OCI-LY7 (cell line): ENCODE measurements around the gene ADGRD1. TPM values are rescaled to one million over a fixed set of nuclear protein-coding genes. Genes with fewer than 3 reads are reported as not detected.

ENCODE experiments used
- BruUV-seq: library from RNA; stranded (reverse); fragments of 400-500 nt; replicated peaks from 2 replicates; lab custom pipeline; 2021; lab: Mats Ljungman, UMichigan
- CTCF ChIA-PET: fragments of 300-600 bp; sonication (Branson Sonifier 250); formaldehyde crosslinking; loops from one replicate; lab custom pipeline; 2022; ENCODE audit warnings: antibody characterized with exemption; ENCODE audit not compliant: unreplicated experiment; lab: Charles Lee
- POLR2A ChIA-PET: fragments of 300-600 bp; sonication (Branson Sonifier 250); formaldehyde crosslinking; loops from one replicate; lab custom pipeline; 2022; ENCODE audit warnings: antibody characterized with exemption; lab: Charles Lee
- DNase-seq: peaks from one replicate; pipeline ENCODE4 v3.0.0-alpha.2; 2015; ENCODE audit warnings: low spot score
- H2AFZ ChIP-seq: fragments of 200-600 bp; sonication (generic), shearing (Covaris generic); 2 replicates; pipeline ENCODE4 v1.6.1; 2014; ENCODE audit warnings: mild to moderate bottlenecking, antibody characterized with exemption, low read length, moderate library complexity
- H3K27ac ChIP-seq: fragments of 200-600 bp; sonication (generic); 2 replicates; pipeline ENCODE4 v1.5.1; 2014; ENCODE audit warnings: mixed run types, low read depth, mild to moderate bottlenecking, moderate library complexity, low read length, inconsistent platforms; ENCODE audit not compliant: poor library complexity, severe bottlenecking
- H3K36me3 ChIP-seq: fragments of 200-600 bp; sonication (generic); 2 replicates; pipeline ENCODE4 v1.6.1; 2014; ENCODE audit warnings: mild to moderate bottlenecking, antibody characterized with exemption, low read length, moderate library complexity, mixed read lengths; ENCODE audit not compliant: insufficient read depth
- H3K4me1 ChIP-seq: fragments of 200-600 bp; sonication (generic); 2 replicates; pipeline ENCODE4 v1.5.1; 2014; ENCODE audit warnings: mild to moderate bottlenecking, low read length; ENCODE audit not compliant: insufficient read depth, poor library complexity, severe bottlenecking
- H3K4me2 ChIP-seq: fragments of 200-600 bp; sonication (generic); 2 replicates; pipeline ENCODE4 v1.6.1; 2014; ENCODE audit warnings: mild to moderate bottlenecking, low read length
- H3K4me3 ChIP-seq: fragments of 200-600 bp; sonication (generic); 2 replicates; pipeline ENCODE4 v1.5.1; 2014; ENCODE audit warnings: mild to moderate bottlenecking, low read depth, low read length; ENCODE audit not compliant: poor library complexity, severe bottlenecking
- H3K79me2 ChIP-seq: fragments of 200-600 bp; sonication (generic); 2 replicates; pipeline ENCODE4 v1.6.1; 2016; ENCODE audit warnings: low read depth, mild to moderate bottlenecking, low read length, moderate library complexity, mixed read lengths; ENCODE audit not compliant: insufficient read depth
- H3K9me2 ChIP-seq: fragments of 200-600 bp; sonication (generic); 2 replicates; pipeline ENCODE4 v1.6.1; 2016; ENCODE audit warnings: mild to moderate bottlenecking, low read length, mixed read lengths; ENCODE audit not compliant: insufficient read depth
- H3K9me3 ChIP-seq: fragments of 200-600 bp; sonication (generic); 2 replicates; pipeline ENCODE4 v1.6.1; 2014; ENCODE audit warnings: mild to moderate bottlenecking, mixed run types, low read length, mixed read lengths
- H4K20me1 ChIP-seq: fragments of 200-600 bp; sonication (generic); 2 replicates; pipeline ENCODE4 v1.6.1; 2014; ENCODE audit warnings: mild to moderate bottlenecking, antibody characterized with exemption, low read length, moderate library complexity, mixed read lengths; ENCODE audit not compliant: insufficient read depth
- EZH2phosphoT487 ChIP-seq: fragments of 200-600 bp; sonication (generic); IDR thresholded peaks from 2 replicates; pipeline ENCODE4 v1.6.1; 2018; ENCODE audit warnings: low read depth, borderline replicate concordance, mild to moderate bottlenecking, mixed run types, antibody characterized with exemption, low read length, moderate library complexity, mixed read lengths
- intact Hi-C: fragments of 100-400 bp; cut with micrococcal nuclease; formaldehyde crosslinking; loops from one replicate; pipeline ENCODE4 v1.10.0; 2022; ENCODE audit not compliant: unreplicated experiment
- total RNA-seq, 2 experiments: library from RNA; depleted of rRNA in 1 of 2; stranded (reverse); fragments of >200 nt in 1 of 2; shearing (Covaris generic) in 1 of 2; gene quantifications; 2 replicates each; pipeline ENCODE4 v1.2.3, GENCODE V29; 2014 to 2022
- TF ChIP-seq, protein P1 (sequence below): fragments of 200-600 bp; sonication (generic); conservative IDR thresholded peaks from 2 replicates; pipeline ENCODE4 v1.5.1; 2014; ENCODE audit warnings: mild to moderate bottlenecking, antibody characterized with exemption, low read length, moderate library complexity, mixed read lengths

Gene ADGRD1
- total RNA-seq, 2 experiments from 2014 or later, result 1.0 to 1.7 TPM

DNA sequence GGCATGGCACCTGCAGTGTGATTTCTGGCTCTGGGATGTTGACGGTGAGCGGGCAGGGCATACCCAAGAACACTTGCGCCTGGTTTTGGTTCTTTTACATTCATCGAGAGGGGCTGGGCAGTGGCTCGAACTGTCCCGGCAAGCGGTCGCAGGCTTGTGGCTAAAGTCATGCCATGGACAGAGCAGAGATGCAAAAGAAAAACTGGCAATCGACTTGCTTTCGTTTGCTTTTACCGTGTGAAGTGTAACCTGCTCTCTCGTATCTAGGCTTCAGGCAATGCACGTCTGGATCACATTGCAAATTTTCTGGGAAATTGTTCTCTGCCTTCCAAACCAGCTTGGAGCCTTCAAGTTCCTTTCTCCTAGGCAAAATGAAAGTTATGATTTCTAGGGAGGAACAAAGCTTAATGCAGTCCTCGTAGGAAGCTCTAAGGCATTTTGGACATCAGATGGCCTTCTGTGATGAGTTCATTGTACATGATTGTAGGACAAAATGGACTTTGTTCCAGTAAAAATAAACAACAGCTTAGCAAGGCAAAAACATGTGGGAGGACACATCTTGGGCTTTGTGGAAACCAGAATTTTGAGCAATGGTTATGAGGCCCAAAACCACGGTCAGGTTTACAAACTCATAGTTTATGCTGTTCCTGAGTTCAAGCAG, 18.3 kb downstream of the ADGRD1 start:
- DNase-seq, result no peak
- no peak overlapping the region for H2AFZ ChIP-seq
- H3K36me3 ChIP-seq, result no peaks in the 10 kb centered on the region
- TF ChIP-seq EZH2phosphoT487, result no peak
- TF ChIP-seq, protein P1, sequence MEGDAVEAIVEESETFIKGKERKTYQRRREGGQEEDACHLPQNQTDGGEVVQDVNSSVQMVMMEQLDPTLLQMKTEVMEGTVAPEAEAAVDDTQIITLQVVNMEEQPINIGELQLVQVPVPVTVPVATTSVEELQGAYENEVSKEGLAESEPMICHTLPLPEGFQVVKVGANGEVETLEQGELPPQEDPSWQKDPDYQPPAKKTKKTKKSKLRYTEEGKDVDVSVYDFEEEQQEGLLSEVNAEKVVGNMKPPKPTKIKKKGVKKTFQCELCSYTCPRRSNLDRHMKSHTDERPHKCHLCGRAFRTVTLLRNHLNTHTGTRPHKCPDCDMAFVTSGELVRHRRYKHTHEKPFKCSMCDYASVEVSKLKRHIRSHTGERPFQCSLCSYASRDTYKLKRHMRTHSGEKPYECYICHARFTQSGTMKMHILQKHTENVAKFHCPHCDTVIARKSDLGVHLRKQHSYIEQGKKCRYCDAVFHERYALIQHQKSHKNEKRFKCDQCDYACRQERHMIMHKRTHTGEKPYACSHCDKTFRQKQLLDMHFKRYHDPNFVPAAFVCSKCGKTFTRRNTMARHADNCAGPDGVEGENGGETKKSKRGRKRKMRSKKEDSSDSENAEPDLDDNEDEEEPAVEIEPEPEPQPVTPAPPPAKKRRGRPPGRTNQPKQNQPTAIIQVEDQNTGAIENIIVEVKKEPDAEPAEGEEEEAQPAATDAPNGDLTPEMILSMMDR, result no peak
- H3K4me3 ChIP-seq, result no peak overlapping the region
- H3K9me3 ChIP-seq, result peaks cover 4% of the 10 kb centered on the region; the same call in 1 of the 2 replicates
- no peaks in the 10 kb centered on the region for H4K20me1 ChIP-seq
- H3K79me2 ChIP-seq, result no peaks in the 10 kb centered on the region
- H3K9me2 ChIP-seq, result no peaks in the 10 kb centered on the region
- ChIA-PET POLR2A (no interaction called here), CTCF (no interaction called here)
- H3K27ac ChIP-seq, result no peak overlapping the region
- intact Hi-C loops, result no loop called here
- no peak overlapping the region for H3K4me2 ChIP-seq
- no TSS peak for BruUV-seq
- H3K4me1 ChIP-seq, result peaks cover 40% of the 10 kb centered on the region

DNA sequence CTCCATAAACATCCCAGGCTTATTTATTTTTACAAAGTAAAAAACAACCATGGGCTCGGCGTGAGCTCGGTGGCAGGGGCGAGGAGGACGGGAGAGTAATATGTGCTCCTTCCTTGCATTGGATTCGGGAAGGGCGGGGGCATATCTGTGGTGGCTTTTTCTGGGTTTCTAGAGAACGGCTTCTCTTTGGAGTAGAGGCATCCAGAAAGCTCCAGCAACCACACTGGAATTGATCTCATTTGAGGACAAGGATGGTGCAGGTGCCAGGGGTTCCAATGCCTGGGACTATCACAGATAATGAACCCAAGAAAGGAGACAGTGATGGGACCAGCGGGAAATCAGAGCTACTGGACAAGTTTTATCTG, 18.9 kb downstream of the ADGRD1 start:
- BruUV-seq, result no TSS peak
- TF ChIP-seq, protein P1, result no peak
- no peak for TF ChIP-seq EZH2phosphoT487
- Histone ChIP-seq H4K20me1 (no peaks in the 10 kb centered on the region), H3K79me2 (no peaks in the 10 kb centered on the region), H2AFZ (no peak overlapping the region), H3K9me2 (no peaks in the 10 kb centered on the region), H3K4me1 (peaks cover 45% of the 10 kb centered on the region), H3K4me3 (no peak overlapping the region), H3K36me3 (no peaks in the 10 kb centered on the region), H3K27ac (no peak overlapping the region), H3K4me2 (no peak overlapping the region), H3K9me3 (peaks cover 4% of the 10 kb centered on the region; the same call in 1 of the 2 replicates)
- POLR2A ChIA-PET, result interaction anchor here (1.0 kb wide), 1 partner anchor 19 kb away, joined by 3 read pairs; no protein-coding TSS in a partner anchor
- CTCF ChIA-PET, result no interaction called here
- DNase-seq, result no peak
- intact Hi-C loops, result no loop called here

DNA sequence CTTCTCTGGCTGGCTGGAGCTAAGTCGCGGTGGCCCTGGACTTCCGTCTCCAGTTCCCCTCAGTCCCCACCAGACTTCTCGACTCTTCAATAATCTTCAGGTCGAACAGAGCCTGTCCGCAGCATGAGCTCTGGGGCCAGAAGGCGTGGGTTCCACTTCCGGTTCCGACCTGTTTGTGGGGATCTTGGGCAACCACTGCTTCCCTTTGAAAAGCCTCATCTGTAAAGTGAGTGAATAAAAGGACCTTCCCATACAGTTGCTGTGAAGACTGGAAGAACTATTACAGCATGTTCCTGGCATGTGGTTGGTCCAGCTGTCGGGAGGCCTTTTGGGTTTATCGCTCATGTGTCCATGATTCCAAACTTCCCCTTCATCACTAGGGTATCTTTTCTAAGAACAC, 19.4 kb downstream of the ADGRD1 start:
- no peak overlapping the region for H2AFZ ChIP-seq
- H3K27ac ChIP-seq, result no peak overlapping the region
- H3K79me2 ChIP-seq, result 0 out of 2 replicates have a peak, but pooled peaks cover 3% of the 10 kb centered on the region
- no peaks in the 10 kb centered on the region for H3K9me2 ChIP-seq
- no peak overlapping the region for H3K4me2 ChIP-seq
- no peak overlapping the region for H3K4me3 ChIP-seq
- H4K20me1 ChIP-seq, result no peaks in the 10 kb centered on the region
- TF ChIP-seq EZH2phosphoT487, result no peak
- TF ChIP-seq, protein P1, result no peak
- peaks cover 4% of the 10 kb centered on the region; the same call in 1 of the 2 replicates for H3K9me3 ChIP-seq
- no peaks in the 10 kb centered on the region for H3K36me3 ChIP-seq
- CTCF ChIA-PET, result no interaction called here
- BruUV-seq, result no TSS peak
- intact Hi-C loops, result no loop called here
- peaks cover 51% of the 10 kb centered on the region for H3K4me1 ChIP-seq
- POLR2A ChIA-PET, result interaction anchor here (0.6 to 1.0 kb wide), 2 partner anchors 19 to 92 kb away, joined by 3 read pairs; no protein-coding TSS in a partner anchor
- no peak for DNase-seq
